OCI-LY7 (cell line): Measurements from ENCODE around the gene SERTAD4. TPM values are rescaled to one million over a fixed set of nuclear protein-coding genes. Genes with fewer than 3 reads are reported as not detected.

Experiments
- BruUV-seq: library from RNA; stranded (reverse); fragments of 400-500 nt; replicated peaks from 2 replicates; lab custom pipeline; 2021; lab: Mats Ljungman, UMichigan
- CTCF ChIA-PET: fragments of 300-600 bp; sonication (Branson Sonifier 250); formaldehyde crosslinking; loops from one replicate; lab custom pipeline; 2022; ENCODE audit warnings: antibody characterized with exemption; ENCODE audit not compliant: unreplicated experiment; lab: Charles Lee
- POLR2A ChIA-PET: fragments of 300-600 bp; sonication (Branson Sonifier 250); formaldehyde crosslinking; loops from one replicate; lab custom pipeline; 2022; ENCODE audit warnings: antibody characterized with exemption; lab: Charles Lee
- DNase-seq: peaks from one replicate; pipeline ENCODE4 v3.0.0-alpha.2; 2015; ENCODE audit warnings: low spot score
- H2AFZ ChIP-seq: fragments of 200-600 bp; sonication (generic), shearing (Covaris generic); 2 replicates; pipeline ENCODE4 v1.6.1; 2014; ENCODE audit warnings: mild to moderate bottlenecking, antibody characterized with exemption, low read length, moderate library complexity
- H3K27ac ChIP-seq: fragments of 200-600 bp; sonication (generic); 2 replicates; pipeline ENCODE4 v1.5.1; 2014; ENCODE audit warnings: mixed run types, low read depth, mild to moderate bottlenecking, moderate library complexity, low read length, inconsistent platforms; ENCODE audit not compliant: poor library complexity, severe bottlenecking
- H3K36me3 ChIP-seq: fragments of 200-600 bp; sonication (generic); 2 replicates; pipeline ENCODE4 v1.6.1; 2014; ENCODE audit warnings: mild to moderate bottlenecking, antibody characterized with exemption, low read length, moderate library complexity, mixed read lengths; ENCODE audit not compliant: insufficient read depth
- H3K4me1 ChIP-seq: fragments of 200-600 bp; sonication (generic); 2 replicates; pipeline ENCODE4 v1.5.1; 2014; ENCODE audit warnings: mild to moderate bottlenecking, low read length; ENCODE audit not compliant: insufficient read depth, poor library complexity, severe bottlenecking
- H3K4me2 ChIP-seq: fragments of 200-600 bp; sonication (generic); 2 replicates; pipeline ENCODE4 v1.6.1; 2014; ENCODE audit warnings: mild to moderate bottlenecking, low read length
- H3K4me3 ChIP-seq: fragments of 200-600 bp; sonication (generic); 2 replicates; pipeline ENCODE4 v1.5.1; 2014; ENCODE audit warnings: mild to moderate bottlenecking, low read depth, low read length; ENCODE audit not compliant: poor library complexity, severe bottlenecking
- H3K79me2 ChIP-seq: fragments of 200-600 bp; sonication (generic); 2 replicates; pipeline ENCODE4 v1.6.1; 2016; ENCODE audit warnings: low read depth, mild to moderate bottlenecking, low read length, moderate library complexity, mixed read lengths; ENCODE audit not compliant: insufficient read depth
- H3K9me2 ChIP-seq: fragments of 200-600 bp; sonication (generic); 2 replicates; pipeline ENCODE4 v1.6.1; 2016; ENCODE audit warnings: mild to moderate bottlenecking, low read length, mixed read lengths; ENCODE audit not compliant: insufficient read depth
- H3K9me3 ChIP-seq: fragments of 200-600 bp; sonication (generic); 2 replicates; pipeline ENCODE4 v1.6.1; 2014; ENCODE audit warnings: mild to moderate bottlenecking, mixed run types, low read length, mixed read lengths
- H4K20me1 ChIP-seq: fragments of 200-600 bp; sonication (generic); 2 replicates; pipeline ENCODE4 v1.6.1; 2014; ENCODE audit warnings: mild to moderate bottlenecking, antibody characterized with exemption, low read length, moderate library complexity, mixed read lengths; ENCODE audit not compliant: insufficient read depth
- EZH2phosphoT487 ChIP-seq: fragments of 200-600 bp; sonication (generic); IDR thresholded peaks from 2 replicates; pipeline ENCODE4 v1.6.1; 2018; ENCODE audit warnings: low read depth, borderline replicate concordance, mild to moderate bottlenecking, mixed run types, antibody characterized with exemption, low read length, moderate library complexity, mixed read lengths
- intact Hi-C: fragments of 100-400 bp; cut with micrococcal nuclease; formaldehyde crosslinking; loops from one replicate; pipeline ENCODE4 v1.10.0; 2022; ENCODE audit not compliant: unreplicated experiment
- total RNA-seq, 2 experiments: library from RNA; depleted of rRNA in 1 of 2; stranded (reverse); fragments of >200 nt in 1 of 2; shearing (Covaris generic) in 1 of 2; gene quantifications; 2 replicates each; pipeline ENCODE4 v1.2.3, GENCODE V29; 2014 to 2022
- TF ChIP-seq, protein P1 (sequence below): fragments of 200-600 bp; sonication (generic); conservative IDR thresholded peaks from 2 replicates; pipeline ENCODE4 v1.5.1; 2014; ENCODE audit warnings: mild to moderate bottlenecking, antibody characterized with exemption, low read length, moderate library complexity, mixed read lengths

Gene SERTAD4
- total RNA-seq, 2 experiments from 2014 or later, result not detected

DNA sequence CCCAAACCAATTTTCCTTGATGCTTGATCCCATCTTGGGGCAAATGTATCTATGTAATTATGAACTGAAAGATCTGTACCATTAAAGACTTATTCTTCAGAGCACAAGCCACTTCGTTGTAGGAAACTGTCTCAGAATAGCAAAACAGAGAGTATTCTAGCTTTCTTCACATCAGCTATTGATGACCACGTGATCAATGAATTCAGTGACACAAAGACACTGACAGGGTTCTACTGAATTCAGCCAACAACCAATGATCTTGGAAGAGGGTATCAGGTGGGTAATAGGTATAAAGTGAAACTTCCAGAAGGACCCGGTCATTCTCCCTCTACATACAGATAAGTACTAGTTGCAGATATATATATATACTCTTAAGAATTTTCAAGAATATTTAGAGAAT, 33.8 kb upstream of the SERTAD4 start:
- Histone ChIP-seq H3K4me1 (no peaks in the 10 kb centered on the region), H3K9me2 (no peaks in the 10 kb centered on the region), H3K36me3 (no peaks in the 10 kb centered on the region), H4K20me1 (no peaks in the 10 kb centered on the region), H3K79me2 (no peaks in the 10 kb centered on the region), H3K4me2 (no peak overlapping the region), H2AFZ (no peak overlapping the region), H3K27ac (no peak overlapping the region), H3K4me3 (no peak overlapping the region), H3K9me3 (no peaks in the 10 kb centered on the region)
- ChIA-PET CTCF (no interaction called here), POLR2A (no interaction called here)
- no TSS peak for BruUV-seq
- TF ChIP-seq EZH2phosphoT487, result no peak
- TF ChIP-seq, protein P1, sequence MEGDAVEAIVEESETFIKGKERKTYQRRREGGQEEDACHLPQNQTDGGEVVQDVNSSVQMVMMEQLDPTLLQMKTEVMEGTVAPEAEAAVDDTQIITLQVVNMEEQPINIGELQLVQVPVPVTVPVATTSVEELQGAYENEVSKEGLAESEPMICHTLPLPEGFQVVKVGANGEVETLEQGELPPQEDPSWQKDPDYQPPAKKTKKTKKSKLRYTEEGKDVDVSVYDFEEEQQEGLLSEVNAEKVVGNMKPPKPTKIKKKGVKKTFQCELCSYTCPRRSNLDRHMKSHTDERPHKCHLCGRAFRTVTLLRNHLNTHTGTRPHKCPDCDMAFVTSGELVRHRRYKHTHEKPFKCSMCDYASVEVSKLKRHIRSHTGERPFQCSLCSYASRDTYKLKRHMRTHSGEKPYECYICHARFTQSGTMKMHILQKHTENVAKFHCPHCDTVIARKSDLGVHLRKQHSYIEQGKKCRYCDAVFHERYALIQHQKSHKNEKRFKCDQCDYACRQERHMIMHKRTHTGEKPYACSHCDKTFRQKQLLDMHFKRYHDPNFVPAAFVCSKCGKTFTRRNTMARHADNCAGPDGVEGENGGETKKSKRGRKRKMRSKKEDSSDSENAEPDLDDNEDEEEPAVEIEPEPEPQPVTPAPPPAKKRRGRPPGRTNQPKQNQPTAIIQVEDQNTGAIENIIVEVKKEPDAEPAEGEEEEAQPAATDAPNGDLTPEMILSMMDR, result no peak
- no peak for DNase-seq
- intact Hi-C loops, result no loop called here

DNA sequence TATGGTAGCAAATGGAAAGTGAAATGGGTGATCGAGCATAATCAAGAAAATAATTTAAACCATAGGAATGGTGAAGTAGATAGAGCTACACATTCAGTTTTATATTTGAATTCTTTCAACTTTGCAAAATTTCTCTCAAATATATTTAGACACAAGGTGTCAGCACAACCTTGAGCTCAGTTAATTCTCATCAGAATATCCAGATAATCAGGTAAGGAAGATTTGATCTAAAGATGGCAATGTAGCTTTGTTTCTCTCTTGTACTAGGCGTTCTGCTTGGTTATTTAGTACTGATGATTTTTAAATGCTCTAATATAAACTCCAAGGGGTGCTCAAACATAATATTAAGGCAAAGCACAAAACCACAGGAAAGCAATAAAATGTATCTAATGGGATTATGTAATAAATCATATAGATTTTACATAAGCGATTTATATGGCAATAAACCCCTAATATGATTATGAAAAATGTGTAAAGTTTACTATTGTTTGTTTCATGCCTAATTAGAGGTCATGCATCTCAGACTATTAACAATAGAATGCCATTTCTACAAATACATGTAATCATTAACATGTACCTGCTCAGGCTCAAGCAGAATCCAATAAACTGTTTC, 32.4 kb upstream of the SERTAD4 start:
- H3K9me2 ChIP-seq, result no peaks in the 10 kb centered on the region
- ChIA-PET CTCF (no interaction called here), POLR2A (no interaction called here)
- DNase-seq, result no peak
- intact Hi-C loops, result no loop called here
- no peaks in the 10 kb centered on the region for H4K20me1 ChIP-seq
- H3K4me1 ChIP-seq, result no peaks in the 10 kb centered on the region
- no peaks in the 10 kb centered on the region for H3K36me3 ChIP-seq
- no peaks in the 10 kb centered on the region for H3K79me2 ChIP-seq
- no peak overlapping the region for H3K27ac ChIP-seq
- BruUV-seq, result no TSS peak
- no peak overlapping the region for H3K4me3 ChIP-seq
- H3K4me2 ChIP-seq, result no peak overlapping the region
- TF ChIP-seq EZH2phosphoT487, result no peak
- TF ChIP-seq, protein P1, result no peak; the same call in 1 of the 2 replicates
- no peak overlapping the region for H2AFZ ChIP-seq
- no peaks in the 10 kb centered on the region for H3K9me3 ChIP-seq

DNA sequence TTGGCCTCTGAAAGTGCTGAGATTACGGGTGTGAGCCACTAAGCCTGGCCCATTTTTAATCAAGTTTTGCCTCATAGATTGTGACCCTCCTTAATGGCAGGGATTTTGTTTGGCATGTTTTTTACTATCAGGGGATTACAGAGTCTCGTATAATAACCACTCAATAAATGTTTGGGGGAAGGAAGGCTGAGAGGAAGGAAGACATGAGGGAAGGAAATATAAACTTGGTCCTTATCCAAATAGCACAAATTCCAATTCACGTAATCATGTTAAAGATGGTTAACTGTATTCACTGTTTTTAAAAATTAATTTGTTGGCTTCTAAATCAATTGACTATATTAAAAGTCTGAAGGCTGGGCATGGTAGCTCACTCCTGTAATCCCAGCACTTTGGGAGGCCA, 30.9 kb upstream of the SERTAD4 start:
- TF ChIP-seq, protein P1, result no peak
- TF ChIP-seq EZH2phosphoT487, result no peak
- H3K4me3 ChIP-seq, result no peak overlapping the region

More for the DNA sequence above, 30.9 kb upstream of the SERTAD4 start:
- intact Hi-C loops, result no loop called here
- POLR2A ChIA-PET, result no interaction called here
- no peak for DNase-seq
- CTCF ChIA-PET, result no interaction called here
- H3K79me2 ChIP-seq, result no peaks in the 10 kb centered on the region
- H3K9me3 ChIP-seq, result no peaks in the 10 kb centered on the region
- no peak overlapping the region for H3K4me2 ChIP-seq
- BruUV-seq, result no TSS peak
- H3K9me2 ChIP-seq, result no peaks in the 10 kb centered on the region
- no peaks in the 10 kb centered on the region for H3K4me1 ChIP-seq
- no peaks in the 10 kb centered on the region for H3K36me3 ChIP-seq
- no peaks in the 10 kb centered on the region for H4K20me1 ChIP-seq
- no peak overlapping the region for H3K27ac ChIP-seq
- H2AFZ ChIP-seq, result no peak overlapping the region
